Stimulated activated CD4-positive, alpha-beta T cell treated with anti-CD3 and anti-CD28 coated beads, Interleukin-1b, Interleukin-23, amount 100 ng/mL, for 4 hours (primary cell): Measurements from ENCODE around the gene KIF20A.
"Not testable (repeated sequence)": the region's sequence is repeated elsewhere in the genome, so short reads cannot be mapped to it uniquely, and the experiment has no call there.

Experiments
- DNase-seq, 2 donors: peaks; one replicate each; pipeline ENCODE4 v3.0.0-alpha.2; 2020; ENCODE audit warnings: low read depth in 2 of 2

Gene KIF20A

GRCh38 chr5:138178516-138179276, at the start of gene KIF20A, which contains the start of gene BRD8:
TSS of gene KIF20A (plus strand) at chr5:138179112. CDS start at chr5:138179681, 569 bp downstream.
TSS of gene BRD8 (minus strand) at chr5:138178630. CDS start at chr5:138178614, 16 bp downstream.
- DNase-seq = peak; percentile 70 to 76

- DNase-seq = no peak
These were observed 49.6 kb upstream of the KIF20A start for GRCh38 chr5:138129347-138129746.

- no peak for DNase-seq
These were observed 46.4 kb upstream of the KIF20A start for GRCh38 chr5:138132543-138132942.

- no peak for DNase-seq
These were observed 39.7 kb upstream of the KIF20A start, which contains the start of gene NME5 for GRCh38 chr5:138138949-138139780. TSS of gene NME5 (minus strand) at chr5:138139428. CDS start at chr5:138138780, 648 bp downstream.

GRCh38 chr5:138139781-138140090, 39.2 kb upstream of the KIF20A start:
- no peak for DNase-seq

GRCh38 chr5:138140268-138140667, 38.6 kb upstream of the KIF20A start:
- DNase-seq = no peak

GRCh38 chr5:138141734-138142133, 37.2 kb upstream of the KIF20A start:
- no peak for DNase-seq

GRCh38 chr5:138143578-138143977, 35.3 kb upstream of the KIF20A start:
- DNase-seq = not testable (repeated sequence)

GRCh38 chr5:138148811-138149210, 30.1 kb upstream of the KIF20A start:
- no peak for DNase-seq

GRCh38 chr5:138149530-138149929, 29.4 kb upstream of the KIF20A start:
- DNase-seq = no peak

GRCh38 chr5:138155977-138156376, 22.9 kb upstream of the KIF20A start:
- not testable (repeated sequence) for DNase-seq

- DNase-seq = no peak
These were observed 21.3 kb upstream of the KIF20A start for GRCh38 chr5:138157626-138158025.

GRCh38 chr5:138159666-138160065, 19.2 kb upstream of the KIF20A start:
- DNase-seq = no peak

GRCh38 chr5:138160706-138161105, 18.2 kb upstream of the KIF20A start:
- DNase-seq = no peak

- no peak for DNase-seq
These were observed 15.2 kb upstream of the KIF20A start for GRCh38 chr5:138163721-138164120.

GRCh38 chr5:138169124-138169523, 9.8 kb upstream of the KIF20A start:
- DNase-seq = no peak

- no peak for DNase-seq
These were observed 8.6 kb upstream of the KIF20A start for GRCh38 chr5:138170299-138170698.

- DNase-seq = peak in 1 of 2 donors; percentile 5
These were observed 884 bp upstream of the KIF20A start for GRCh38 chr5:138177941-138178515.

GRCh38 chr5:138179277-138179857, 455 bp downstream of the KIF20A start:
- DNase-seq = no peak

GRCh38 chr5:138180183-138180782, 1.4 kb downstream of the KIF20A start:
- DNase-seq = no peak

- DNase-seq = no peak
These were observed 1.9 kb downstream of the KIF20A start for GRCh38 chr5:138180841-138181240.

- no peak for DNase-seq
These were observed 3.9 kb downstream of the KIF20A start for GRCh38 chr5:138182808-138183207.
